22Rv1 (cell line): ENCODE measurements around the gene BRDT.

Experiments
- CTCF ChIP-seq: fragments of 450-650 bp; IDR thresholded peaks from 2 replicates; pipeline ENCODE4 v1.5.1; 2017; ENCODE audit warnings: mild to moderate bottlenecking
- ZFX ChIP-seq: fragments of 450-650 bp; IDR thresholded peaks from 2 replicates; pipeline ENCODE4 v1.6.1; 2017; ENCODE audit warnings: antibody characterized with exemption, borderline replicate concordance

DNA sequence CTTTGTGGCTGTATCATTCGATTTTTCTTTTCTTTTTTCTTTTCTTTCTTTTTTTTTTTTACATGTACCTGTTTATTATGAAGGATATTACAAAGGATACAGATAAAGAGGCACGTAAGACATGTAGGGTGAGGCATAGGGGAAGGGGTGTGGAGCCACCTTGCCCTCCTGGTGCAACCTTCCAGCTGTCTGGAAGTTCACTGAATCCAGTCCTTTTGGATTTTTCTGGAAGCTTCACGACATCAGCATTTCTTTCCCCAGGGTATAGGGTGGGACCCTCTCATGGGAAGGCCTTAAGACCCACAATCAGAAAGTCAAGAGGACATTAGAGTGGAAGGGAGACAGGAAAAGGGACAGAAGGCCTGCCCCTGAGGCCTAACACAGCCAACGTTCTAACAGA lies 33.2 kb upstream of the BRDT start:
- TF ChIP-seq CTCF (no peak), ZFX (no peak)
